Large intestine (tissue), 3 donors: ENCODE measurements around the gene KRT33A. TPM values are rescaled to one million over a fixed set of nuclear protein-coding genes. Genes with fewer than 3 reads are reported as not detected.

ENCODE experiments used
- DNase-seq, 2 donors: peaks; one replicate each; pipeline versions ENCODE4 v3.0.0 to v3.0.0-alpha.2; 2013
- H3K27ac ChIP-seq: one replicate; pipeline ENCODE4 v1.5.1; 2013; ENCODE audit warnings: low read length
- H3K27me3 ChIP-seq: 2 replicates; pipeline ENCODE4 v1.6.1; 2013; ENCODE audit warnings: low read length; ENCODE audit not compliant: control insufficient read depth, insufficient read depth
- H3K36me3 ChIP-seq: 2 replicates; pipeline ENCODE4 v1.6.1; 2013; ENCODE audit warnings: low read length; ENCODE audit not compliant: control insufficient read depth, insufficient read depth
- H3K4me1 ChIP-seq: one replicate; pipeline ENCODE4 v1.6.1; 2013; ENCODE audit warnings: low read length; ENCODE audit not compliant: control insufficient read depth, insufficient read depth
- H3K4me3 ChIP-seq: one replicate; pipeline ENCODE4 v1.5.1; 2013; ENCODE audit warnings: low read length
- H3K9me3 ChIP-seq: one replicate; pipeline ENCODE4 v1.6.1; 2013; ENCODE audit warnings: mild to moderate bottlenecking, low read depth, low read length, moderate library complexity; ENCODE audit not compliant: control insufficient read depth
- WGBS: methylation state at CpG from one replicate; pipeline ENCODE4 v1.1.5; 2013; ENCODE audit warnings: low lambda C conversion rate; ENCODE audit not compliant: insufficient coverage; 5-methylcytosine and 5-hydroxymethylcytosine counted together
- polyA plus RNA-seq: library from polyadenylated mRNA; unstranded; fragments of 120-200 nt; gene quantifications from one replicate; pipeline ENCODE4 v1.2.1, GENCODE V29; 2013

Gene KRT33A
- polyA plus RNA-seq, 1 donor: not detected

- Histone ChIP-seq H3K27ac (no peak within 1 kb of the TSS), H3K27me3 (peaks cover 8% of the 10 kb centered on the region), H3K36me3 (no peaks in the 10 kb centered on the region), H3K4me1 (no peaks in the 10 kb centered on the region), H3K9me3 (no peaks in the 10 kb centered on the region), H3K4me3 (no peak within 1 kb of the TSS)
- DNase-seq: no peak
- no CpG with 5 or more reads among the region's 11 CpGs for WGBS
Observed at GRCh38 chr17:41301916-41302901, 48.4 kb downstream of the KRT33A start, which contains the start of gene KRTAP29-1. TSS of gene KRTAP29-1 (minus strand) at chr17:41302851. CDS start at chr17:41302851, 0 bp downstream.

- H3K36me3 ChIP-seq: no peaks in the 10 kb centered on the region
- no peak for DNase-seq
- WGBS: no CpG with 5 or more reads among the region's 5 CpGs
- no peak overlapping the region for H3K27ac ChIP-seq
- no peaks in the 10 kb centered on the region for H3K9me3 ChIP-seq
- H3K4me1 ChIP-seq: no peaks in the 10 kb centered on the region
- peaks cover 8% of the 10 kb centered on the region for H3K27me3 ChIP-seq
- H3K4me3 ChIP-seq: no peak overlapping the region
Observed at GRCh38 chr17:41301204-41301790, 49.3 kb downstream of the KRT33A start.

DNA sequence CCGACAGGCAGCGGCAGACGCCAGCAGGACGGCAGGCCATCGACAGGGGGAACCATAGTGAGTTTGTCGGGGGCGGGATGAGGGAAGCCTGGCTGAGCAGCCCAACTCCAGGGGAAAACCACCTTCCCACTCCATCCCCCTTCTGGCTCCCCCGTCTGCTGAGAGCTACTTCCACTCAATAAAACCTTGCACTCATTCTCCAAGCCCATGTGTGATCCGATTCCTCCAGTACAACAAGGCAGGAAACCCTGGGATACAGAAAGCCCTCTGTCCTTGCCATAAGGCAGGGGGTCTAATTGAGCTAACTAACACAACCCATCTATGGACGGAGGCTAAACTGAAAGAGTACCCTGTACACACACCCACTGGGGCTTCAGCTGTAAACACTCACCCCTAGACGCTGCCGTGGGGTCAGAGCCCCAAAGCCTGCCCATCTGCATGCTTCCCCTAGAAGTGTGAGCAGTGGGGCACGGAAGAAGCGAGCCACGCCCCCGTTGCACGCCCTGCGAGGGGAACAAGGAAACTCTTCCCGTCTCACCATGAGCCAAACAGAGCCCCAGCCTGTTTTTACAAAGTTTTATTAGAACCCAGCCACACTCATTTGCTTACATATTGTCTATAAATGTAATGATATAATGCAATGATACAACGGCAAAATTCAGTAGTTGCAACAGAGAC is 52.0 kb downstream of the KRT33A start:
- H3K27ac ChIP-seq: no peak overlapping the region
- 94% methylated on average over 5 of the region's 20 CpGs for WGBS
- H3K9me3 ChIP-seq: no peaks in the 10 kb centered on the region
- no peaks in the 10 kb centered on the region for H3K4me1 ChIP-seq
- H3K36me3 ChIP-seq: no peaks in the 10 kb centered on the region
- H3K4me3 ChIP-seq: no peak overlapping the region
- peaks cover 8% of the 10 kb centered on the region for H3K27me3 ChIP-seq
- DNase-seq: no peak

GRCh38 chr17:41296846-41297245 is 53.8 kb downstream of the KRT33A start:
- Histone ChIP-seq H3K27me3 (peaks cover 6% of the 10 kb centered on the region), H3K4me3 (no peak overlapping the region), H3K27ac (no peak overlapping the region), H3K9me3 (no peaks in the 10 kb centered on the region), H3K4me1 (no peaks in the 10 kb centered on the region), H3K36me3 (no peaks in the 10 kb centered on the region)
- no peak for DNase-seq
- WGBS: 100% methylated on average over 1 of the region's 1 CpG

Other genes with a start within 250 kb of the KRT33A start
- gene KRTAP4-16, start 248.6 kb downstream of the KRT33A start, polyA plus RNA-seq: not detected
- not detected for gene KRTAP4-9, start 245.4 kb downstream of the KRT33A start, polyA plus RNA-seq
- not detected for gene KRTAP4-11, start 232.5 kb downstream of the KRT33A start, polyA plus RNA-seq
- gene KRTAP4-12, start 226.6 kb downstream of the KRT33A start, polyA plus RNA-seq: not detected
- gene KRTAP4-6, start 210.3 kb downstream of the KRT33A start, polyA plus RNA-seq: not detected
- gene KRTAP4-5, start 201.0 kb downstream of the KRT33A start, polyA plus RNA-seq: not detected
- not detected for gene KRTAP4-4, start 190.1 kb downstream of the KRT33A start, polyA plus RNA-seq
- not detected for gene KRTAP4-3, start 182.6 kb downstream of the KRT33A start, polyA plus RNA-seq
- gene KRTAP4-2, start 172.6 kb downstream of the KRT33A start, polyA plus RNA-seq: not detected
- gene KRTAP4-1, start 165.9 kb downstream of the KRT33A start, polyA plus RNA-seq: not detected
- gene KRTAP9-1, start 160.9 kb downstream of the KRT33A start, polyA plus RNA-seq: not detected
- not detected for gene KRTAP9-2, start 124.2 kb downstream of the KRT33A start, polyA plus RNA-seq
- gene KRTAP9-3, start 118.4 kb downstream of the KRT33A start, polyA plus RNA-seq: not detected
- gene KRTAP9-8, start 112.8 kb downstream of the KRT33A start, polyA plus RNA-seq: not detected
- not detected for gene KRTAP9-4, start 101.1 kb downstream of the KRT33A start, polyA plus RNA-seq
- gene KRTAP9-9, start 95.4 kb downstream of the KRT33A start, polyA plus RNA-seq: not detected
- gene KRTAP9-6, start 85.5 kb downstream of the KRT33A start, polyA plus RNA-seq: not detected
- not detected for gene KRTAP9-7, start 75.1 kb downstream of the KRT33A start, polyA plus RNA-seq
- not detected for gene KRTAP29-1, start 48.0 kb downstream of the KRT33A start, polyA plus RNA-seq
- gene KRTAP16-1, start 41.5 kb downstream of the KRT33A start, polyA plus RNA-seq: not detected
- gene KRTAP17-1, start 35.1 kb downstream of the KRT33A start, polyA plus RNA-seq: 0.07 TPM
- gene KRT33B, start 19.0 kb upstream of the KRT33A start, polyA plus RNA-seq: not detected
- not detected for gene KRT34, start 31.5 kb upstream of the KRT33A start, polyA plus RNA-seq
- gene KRT31, start 46.8 kb upstream of the KRT33A start, polyA plus RNA-seq: not detected
- gene KRT37, start 73.8 kb upstream of the KRT33A start, polyA plus RNA-seq: not detected
- gene KRT38, start 90.2 kb upstream of the KRT33A start, polyA plus RNA-seq: not detected
- gene KRT32, start 116.6 kb upstream of the KRT33A start, polyA plus RNA-seq: not detected
- not detected for gene KRT35, start 130.3 kb upstream of the KRT33A start, polyA plus RNA-seq
- gene KRT36, start 139.1 kb upstream of the KRT33A start, polyA plus RNA-seq: 0.03 TPM
- 0.94 TPM for gene KRT13, start 154.8 kb upstream of the KRT33A start, polyA plus RNA-seq
- 0.79 TPM for gene KRT15, start 168.1 kb upstream of the KRT33A start, polyA plus RNA-seq
- gene KRT19, start 177.5 kb upstream of the KRT33A start, polyA plus RNA-seq: 81.9 TPM
- gene KRT9, start 221.2 kb upstream of the KRT33A start, polyA plus RNA-seq: not detected
- 0.07 TPM for gene KRT14, start 236.1 kb upstream of the KRT33A start, polyA plus RNA-seq